A549 (cell line): ENCODE data around the gene MEX3C. TPM values are rescaled to one million over a fixed set of nuclear protein-coding genes. Genes with fewer than 3 reads are reported as not detected.

Experiments
- ATAC-seq, 2 experiments: fragments of 200-7000 bp in 1 of 2; fragments of >200 bp in 1 of 2; cut with Nextera tagmentation in 1 of 2; cut with Tn5 transposase in 1 of 2; 3 replicates each; pipeline versions ENCODE4 v1.8.0 to v1.9.1; 2018 to 2020; ENCODE audit warnings: mild to moderate bottlenecking in 1 of 2, moderate library complexity in 1 of 2
- CTCF ChIA-PET: fragments of 300-600 bp; sonication (Branson Sonifier 250); formaldehyde crosslinking; extraction: SDS; loops from one replicate; lab custom pipeline; 2021; ENCODE audit warnings: antibody characterized with exemption, inconsistent platforms; lab: Yijun Ruan, JAX
- POLR2A ChIA-PET: fragments of 350-600 bp; formaldehyde crosslinking; extraction: SDS; loops from one replicate; lab custom pipeline; 2021; ENCODE audit warnings: antibody characterized with exemption, inconsistent platforms; lab: Yijun Ruan, JAX
- DNase-seq, 2 experiments: peaks; one replicate each; pipeline versions ENCODE4 v3.0.0 to v3.0.0-alpha.2; 2011 to 2016; ENCODE audit warnings: low read depth in 1 of 2, low spot score in 1 of 2
- FAIRE-seq: peaks from 2 replicates; lab custom pipeline; 2011; peaks lifted over from hg19 to GRCh38; lab: Jason Lieb, UNC
- H3K27ac ChIP-seq, 2 experiments: fragments of >200 bp; sonication (Bioruptor Twin); formaldehyde crosslinking; 3 replicates each; pipeline ENCODE4 v1.5.1; 2016 to 2017
- H3K4me1 ChIP-seq: fragments of >200 bp; sonication (Bioruptor Twin); formaldehyde crosslinking; 3 replicates; pipeline ENCODE4 v1.6.1; 2016
- H3K4me2 ChIP-seq: fragments of >200 bp; sonication (Bioruptor Twin); formaldehyde crosslinking; 3 replicates; pipeline ENCODE4 v1.6.1; 2016
- H3K4me3 ChIP-seq: fragments of >200 bp; sonication (Bioruptor Twin); formaldehyde crosslinking; 3 replicates; pipeline ENCODE4 v1.5.1; 2016
- H3K9me3 ChIP-seq: fragments of >200 bp; sonication (Bioruptor Twin); formaldehyde crosslinking; 3 replicates; pipeline ENCODE4 v1.6.1; 2016
- CEBPB ChIP-seq, 2 experiments: fragments of >200 bp in 1 of 2; sonication (Bioruptor Twin) in 1 of 2; formaldehyde crosslinking in 1 of 2; IDR thresholded peaks; 2 replicates each; pipeline ENCODE4 v1.6.1; 2012 to 2016
- CHD2 ChIP-seq: fragments of 150-350 bp; IDR thresholded peaks from 2 replicates; pipeline ENCODE4 v1.6.1; 2014; ENCODE audit warnings: low read length; ENCODE audit not compliant: partially characterized antibody
- CHD4 ChIP-seq: fragments of 200-600 bp; sonication (generic); IDR thresholded peaks from 2 replicates; pipeline ENCODE4 v1.6.1; 2016; ENCODE audit warnings: antibody characterized with exemption, mild to moderate bottlenecking, borderline replicate concordance
- EHMT2 ChIP-seq: fragments of 200-600 bp; sonication (generic); IDR thresholded peaks from 2 replicates; pipeline ENCODE4 v1.6.1; 2016; ENCODE audit warnings: antibody characterized with exemption, low read depth, mild to moderate bottlenecking, moderate library complexity
- ELK1 ChIP-seq: fragments of 150-350 bp; IDR thresholded peaks from 2 replicates; pipeline ENCODE4 v1.6.1; 2014; ENCODE audit warnings: low read depth, mild to moderate bottlenecking, low read length
- FOSB ChIP-seq: fragments of 250-450 bp; sonication (Bioruptor Pico); IDR thresholded peaks from 2 replicates; pipeline ENCODE4 v1.5.0; 2020; ENCODE audit warnings: mild to moderate bottlenecking, moderate library complexity
- HEYL ChIP-seq: fragments of 250-450 bp; sonication (Bioruptor Pico); IDR thresholded peaks from 2 replicates; pipeline ENCODE4 v1.8.0; 2021; ENCODE audit warnings: mild to moderate bottlenecking, moderate library complexity
- HOXA7 ChIP-seq: fragments of 250-450 bp; sonication (Bioruptor Pico); IDR thresholded peaks from 2 replicates; pipeline ENCODE4 v1.5.0; 2020; ENCODE audit warnings: mild to moderate bottlenecking, moderate library complexity
- HOXB13 ChIP-seq: fragments of 250-450 bp; sonication (Bioruptor Pico); IDR thresholded peaks from 2 replicates; pipeline ENCODE4 v1.5.0; 2020; ENCODE audit warnings: low read depth, mild to moderate bottlenecking, moderate library complexity
- HOXB5 ChIP-seq: fragments of 250-450 bp; sonication (Bioruptor Pico); IDR thresholded peaks from 2 replicates; pipeline ENCODE4 v1.5.0; 2020; ENCODE audit warnings: mild to moderate bottlenecking, moderate library complexity
- KDM1A ChIP-seq: fragments of 200-600 bp; sonication (generic); IDR thresholded peaks from 2 replicates; pipeline ENCODE4 v1.6.1; 2016; ENCODE audit warnings: low read depth, mild to moderate bottlenecking
- MAZ ChIP-seq: fragments of 150-350 bp; IDR thresholded peaks from 2 replicates; pipeline ENCODE4 v1.6.1; 2014; ENCODE audit warnings: antibody characterized with exemption, low read depth, low read length, borderline replicate concordance
- NR3C1 ChIP-seq: fragments of >200 bp; sonication (Bioruptor Twin); formaldehyde crosslinking; IDR thresholded peaks from 3 replicates; pipeline ENCODE4 v1.6.1; 2017
- POLR2A ChIP-seq: IDR thresholded peaks from 2 replicates; pipeline ENCODE4 v1.6.1; 2012; ENCODE audit warnings: mild to moderate bottlenecking, low read length
- RARB ChIP-seq: fragments of 250-450 bp; sonication (Bioruptor Pico); IDR thresholded peaks from 2 replicates; pipeline ENCODE4 v1.8.0; 2021; ENCODE audit warnings: mild to moderate bottlenecking, moderate library complexity
- RCOR1 ChIP-seq: fragments of 150-350 bp; IDR thresholded peaks from 2 replicates; pipeline ENCODE4 v1.6.1; 2014; ENCODE audit warnings: antibody characterized with exemption, low read length, low read depth
- SMC3 ChIP-seq: fragments of >200 bp; sonication (Bioruptor Twin); formaldehyde crosslinking; IDR thresholded peaks from 3 replicates; pipeline ENCODE4 v1.6.1; 2018; ENCODE audit warnings: inconsistent platforms
- SREBF2 ChIP-seq: fragments of 450-650 bp; IDR thresholded peaks from 2 replicates; pipeline ENCODE4 v1.6.1; 2014; ENCODE audit warnings: mild to moderate bottlenecking, moderate library complexity
- WGBS: methylation state at CpG from one replicate; pipeline ENCODE4 v1.1.6; 2017; ENCODE audit errors: missing lambda C conversion rate; 5-methylcytosine and 5-hydroxymethylcytosine counted together
- polyA plus RNA-seq, 4 experiments: library from polyadenylated mRNA; depleted of rRNA in 3 of 4; stranded (reverse); fragments of >200 nt; fragmentation: RNase III in 1 of 4; extraction: RNeasy Plus Mini Kit Qiagen cat#74134 plus additional on column Dnase treatment in 1 of 4; gene quantifications; 2 replicates in 3 of 4; 3 replicates in 1 of 4; pipeline ENCODE4 v1.2.3, GENCODE V29; 2011 to 2017
- TF ChIP-seq, protein P1 (sequence below): IDR thresholded peaks from 2 replicates; pipeline ENCODE4 v1.6.1; 2012
- TF ChIP-seq, protein P2 (sequence below): IDR thresholded peaks from 2 replicates; pipeline ENCODE4 v1.6.1; 2012
- TF ChIP-seq, protein P3 (sequence below): fragments of 200-600 bp; sonication (generic); IDR thresholded peaks from 2 replicates; pipeline ENCODE4 v1.6.1; 2016; ENCODE audit warnings: antibody characterized with exemption, mild to moderate bottlenecking, moderate library complexity

The MEX3C gene
- polyA plus RNA-seq, 2 of the 4 experiments (the other 2 are of a cell fraction) = 17.2 to 48.5 TPM

DNA sequence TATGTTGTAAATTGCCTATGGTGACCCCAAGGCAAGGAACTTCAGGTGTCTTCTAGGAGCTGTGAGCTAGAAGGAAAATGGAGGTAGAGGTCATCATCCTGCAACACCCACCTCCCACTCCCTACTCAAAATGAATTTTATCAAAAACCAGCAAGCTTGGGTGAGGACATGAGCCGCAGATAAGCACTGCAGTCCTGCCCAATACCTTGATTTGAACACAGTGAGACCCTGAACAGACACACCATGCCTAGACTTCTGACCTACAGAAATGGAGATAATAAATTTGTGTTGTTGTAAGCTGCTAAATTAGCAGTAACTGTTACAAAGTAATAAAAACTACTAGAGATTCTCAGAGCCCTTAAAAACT lies 13.4 kb downstream of the MEX3C start:
- POLR2A ChIA-PET = no interaction called here
- DNase-seq = no peak
- CTCF ChIA-PET = interaction anchor here (1.0 to 1.7 kb wide), 3 partner anchors 14 to 25 kb away, joined by 3 read pairs; no protein-coding TSS in a partner anchor
- Histone ChIP-seq H3K9me3 (no peaks in the 10 kb centered on the region), H3K27ac (no peak overlapping the region), H3K4me2 (no peak overlapping the region), H3K4me3 (no peak overlapping the region), H3K4me1 (no peaks in the 10 kb centered on the region; the same call in 2 of the 3 replicates)
- FAIRE-seq = no peak
- WGBS = 100% methylated on average over 1 of the region's 1 CpG
- no peak for ATAC-seq
- TF ChIP-seq FOSB (CRISPR knock-in tag) = no peak

DNA sequence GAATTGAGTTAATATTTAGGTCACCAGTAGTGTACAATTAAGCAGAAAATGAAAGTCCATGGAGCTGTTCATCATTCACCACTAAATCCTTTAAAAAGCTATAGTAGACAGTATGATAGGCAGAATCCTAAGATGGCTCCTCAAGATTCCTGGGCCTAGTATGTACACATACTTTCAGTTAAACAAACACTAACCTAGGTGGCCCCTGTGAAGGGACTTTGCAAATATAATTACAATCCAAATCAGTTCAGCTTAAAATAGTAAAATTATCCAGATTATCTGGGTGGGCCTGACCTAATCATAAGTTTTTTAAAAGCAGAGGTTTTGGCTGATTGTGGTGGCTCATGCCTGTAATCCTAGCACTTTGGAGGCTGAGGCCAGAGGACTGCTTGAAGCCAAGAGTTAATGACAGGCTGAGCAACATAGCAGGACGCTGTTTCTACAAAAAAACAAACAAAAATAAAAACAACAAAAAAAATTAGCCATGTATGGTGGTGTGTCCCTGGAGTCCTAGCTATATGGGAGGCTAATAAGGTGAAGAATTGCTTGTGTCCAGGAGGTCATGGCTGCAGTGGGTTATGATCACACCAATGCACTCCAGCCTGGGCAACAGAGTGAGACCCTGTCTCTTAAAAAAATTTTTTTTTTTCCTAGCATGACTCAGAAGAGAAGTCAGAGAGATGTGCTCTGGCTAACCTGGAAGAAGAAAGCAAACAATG lies 13.9 kb downstream of the MEX3C start:
- no peak for ATAC-seq
- ChIA-PET POLR2A (no interaction called here), CTCF (interaction anchor here (1.0 to 1.7 kb wide), 3 partner anchors 15 to 24 kb away, joined by 3 read pairs; no protein-coding TSS in a partner anchor)
- TF ChIP-seq KDM1A = no peak
- TF ChIP-seq, protein P1, sequence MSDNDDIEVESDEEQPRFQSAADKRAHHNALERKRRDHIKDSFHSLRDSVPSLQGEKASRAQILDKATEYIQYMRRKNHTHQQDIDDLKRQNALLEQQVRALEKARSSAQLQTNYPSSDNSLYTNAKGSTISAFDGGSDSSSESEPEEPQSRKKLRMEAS = no peak
- no peak for TF ChIP-seq NR3C1
- TF ChIP-seq SMC3 = no peak
- no peak for TF ChIP-seq HOXB5 (CRISPR knock-in tag)
- no peak for TF ChIP-seq CHD2
- TF ChIP-seq HOXA7 (CRISPR knock-in tag) = no peak
- TF ChIP-seq CHD4 = no peak
- TF ChIP-seq HOXB13 (CRISPR knock-in tag) = no peak
- TF ChIP-seq, protein P2, sequence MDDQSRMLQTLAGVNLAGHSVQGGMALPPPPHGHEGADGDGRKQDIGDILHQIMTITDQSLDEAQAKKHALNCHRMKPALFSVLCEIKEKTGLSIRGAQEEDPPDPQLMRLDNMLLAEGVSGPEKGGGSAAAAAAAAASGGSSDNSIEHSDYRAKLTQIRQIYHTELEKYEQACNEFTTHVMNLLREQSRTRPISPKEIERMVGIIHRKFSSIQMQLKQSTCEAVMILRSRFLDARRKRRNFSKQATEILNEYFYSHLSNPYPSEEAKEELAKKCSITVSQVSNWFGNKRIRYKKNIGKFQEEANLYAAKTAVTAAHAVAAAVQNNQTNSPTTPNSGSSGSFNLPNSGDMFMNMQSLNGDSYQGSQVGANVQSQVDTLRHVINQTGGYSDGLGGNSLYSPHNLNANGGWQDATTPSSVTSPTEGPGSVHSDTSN = no peak
- no peak for TF ChIP-seq MAZ
- TF ChIP-seq, protein P3, sequence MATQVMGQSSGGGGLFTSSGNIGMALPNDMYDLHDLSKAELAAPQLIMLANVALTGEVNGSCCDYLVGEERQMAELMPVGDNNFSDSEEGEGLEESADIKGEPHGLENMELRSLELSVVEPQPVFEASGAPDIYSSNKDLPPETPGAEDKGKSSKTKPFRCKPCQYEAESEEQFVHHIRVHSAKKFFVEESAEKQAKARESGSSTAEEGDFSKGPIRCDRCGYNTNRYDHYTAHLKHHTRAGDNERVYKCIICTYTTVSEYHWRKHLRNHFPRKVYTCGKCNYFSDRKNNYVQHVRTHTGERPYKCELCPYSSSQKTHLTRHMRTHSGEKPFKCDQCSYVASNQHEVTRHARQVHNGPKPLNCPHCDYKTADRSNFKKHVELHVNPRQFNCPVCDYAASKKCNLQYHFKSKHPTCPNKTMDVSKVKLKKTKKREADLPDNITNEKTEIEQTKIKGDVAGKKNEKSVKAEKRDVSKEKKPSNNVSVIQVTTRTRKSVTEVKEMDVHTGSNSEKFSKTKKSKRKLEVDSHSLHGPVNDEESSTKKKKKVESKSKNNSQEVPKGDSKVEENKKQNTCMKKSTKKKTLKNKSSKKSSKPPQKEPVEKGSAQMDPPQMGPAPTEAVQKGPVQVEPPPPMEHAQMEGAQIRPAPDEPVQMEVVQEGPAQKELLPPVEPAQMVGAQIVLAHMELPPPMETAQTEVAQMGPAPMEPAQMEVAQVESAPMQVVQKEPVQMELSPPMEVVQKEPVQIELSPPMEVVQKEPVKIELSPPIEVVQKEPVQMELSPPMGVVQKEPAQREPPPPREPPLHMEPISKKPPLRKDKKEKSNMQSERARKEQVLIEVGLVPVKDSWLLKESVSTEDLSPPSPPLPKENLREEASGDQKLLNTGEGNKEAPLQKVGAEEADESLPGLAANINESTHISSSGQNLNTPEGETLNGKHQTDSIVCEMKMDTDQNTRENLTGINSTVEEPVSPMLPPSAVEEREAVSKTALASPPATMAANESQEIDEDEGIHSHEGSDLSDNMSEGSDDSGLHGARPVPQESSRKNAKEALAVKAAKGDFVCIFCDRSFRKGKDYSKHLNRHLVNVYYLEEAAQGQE = no peak
- no peak for TF ChIP-seq HEYL (CRISPR knock-in tag)
- TF ChIP-seq RARB = no peak
- TF ChIP-seq RCOR1 = no peak
- no peak for TF ChIP-seq ELK1
- no peak for TF ChIP-seq EHMT2
- no peak for TF ChIP-seq POLR2A
- no peak for TF ChIP-seq CEBPB (IDR thresholded peaks at IDR 0.05)
- no peak for TF ChIP-seq SREBF2
- no peak overlapping the region for H3K27ac ChIP-seq
- no peak overlapping the region for H3K4me3 ChIP-seq
- H3K4me2 ChIP-seq = no peak overlapping the region
- no peak for FAIRE-seq
- no peak for DNase-seq
- H3K9me3 ChIP-seq = no peaks in the 10 kb centered on the region
- no peaks in the 10 kb centered on the region; the same call in 2 of the 3 replicates for H3K4me1 ChIP-seq
- WGBS = 79% methylated on average over 1 of the region's 1 CpG
